K562 (cell line): ENCODE data around the gene UBL7. TPM values are rescaled to one million over a fixed set of nuclear protein-coding genes. Genes with fewer than 3 reads are reported as not detected.

Experiments used
- BCLAF1 ChIP-seq, 2 experiments: fragments of 450-650 bp in 1 of 2; IDR thresholded peaks; 2 replicates each; pipeline ENCODE4 v1.6.1; 2011 to 2017; ENCODE audit warnings: low read depth in 2 of 2, antibody characterized with exemption in 1 of 2, borderline replicate concordance in 1 of 2, low read length in 1 of 2, mild to moderate bottlenecking in 1 of 2, mixed read lengths in 1 of 2; ENCODE audit not compliant: control insufficient read depth in 1 of 2
- C11orf30 ChIP-seq: fragments of 450-650 bp; IDR thresholded peaks from 2 replicates; pipeline ENCODE4 v1.6.1; 2016; ENCODE audit warnings: low read depth, mild to moderate bottlenecking
- CBX1 ChIP-seq: sonication (generic); IDR thresholded peaks from 2 replicates; pipeline ENCODE4 v1.6.1; 2016; ENCODE audit warnings: antibody characterized with exemption, low read depth, mild to moderate bottlenecking
- CHD2 ChIP-seq: IDR thresholded peaks from 2 replicates; pipeline ENCODE4 v1.6.1; 2011; ENCODE audit warnings: low read depth, low read length
- FOXK2 ChIP-seq, 2 experiments: fragments of 450-650 bp; IDR thresholded peaks in 1 of 2; conservative IDR thresholded peaks in 1 of 2; 2 replicates each; pipeline ENCODE4 v1.6.1; 2016; ENCODE audit warnings: low read depth in 2 of 2, mild to moderate bottlenecking in 1 of 2
- PHTF2 ChIP-seq: fragments of 250-450 bp; sonication (Bioruptor Pico); IDR thresholded peaks from 2 replicates; pipeline ENCODE4 v1.5.0; 2021; ENCODE audit warnings: mild to moderate bottlenecking
- PPARD ChIP-seq: fragments of 250-450 bp; sonication (Bioruptor Pico); IDR thresholded peaks from 2 replicates; pipeline ENCODE4 v1.8.0; 2022; ENCODE audit warnings: inconsistent platforms, mild to moderate bottlenecking, moderate library complexity
- SNAPC5 ChIP-seq: fragments of 250-450 bp; sonication (Bioruptor Pico); IDR thresholded peaks from 2 replicates; pipeline ENCODE4 v1.8.0; 2021; ENCODE audit warnings: moderate library complexity, mild to moderate bottlenecking, inconsistent platforms
- SNIP1 ChIP-seq: fragments of 450-650 bp; IDR thresholded peaks from 2 replicates; pipeline ENCODE4 v1.7.1; 2017; ENCODE audit warnings: low read depth, mild to moderate bottlenecking
- ZC3H11A ChIP-seq: IDR thresholded peaks from 2 replicates; pipeline ENCODE4 v1.6.1; 2012; ENCODE audit warnings: low read depth, low read length, improper control_type of control experiment
- ZFX ChIP-seq: sonication (generic); formaldehyde crosslinking; IDR thresholded peaks from 2 replicates; pipeline ENCODE4 v1.8.0; 2022; ENCODE audit warnings: mild to moderate bottlenecking, missing genetic modification reagents, moderate library complexity
- polyA plus RNA-seq, 8 experiments: library from polyadenylated mRNA; depleted of rRNA in 4 of 8; stranded (reverse) in 5 of 8; unstranded in 3 of 8; fragments of >200 nt; fragmentation: Nextera tagmentation in 2 of 8; fragmentation: Illumina TruSeq in 1 of 8; extraction: Ambion mirVana in 2 of 8; extraction: Trizol in 1 of 8; gene quantifications; 2 replicates each; pipeline versions ENCODE4 v1.2.1 to v1.2.3, GENCODE V29; 2011 to 2014; ENCODE audit warnings: inconsistent platforms in 1 of 8, missing spikeins in 1 of 8
- total RNA-seq, 7 experiments: library from RNA; depleted of rRNA in 6 of 7; stranded (reverse); fragments of >200 nt in 6 of 7; fragmentation: Illumina TruSeq in 2 of 7; extraction: Trizol in 2 of 7; gene quantifications; 2 replicates each; pipeline versions ENCODE4 v1.2.1 to v1.2.3, GENCODE V29; 2011 to 2021; ENCODE audit warnings: low replicate concordance in 1 of 7
- TF ChIP-seq, protein P1 (sequence below): sonication (generic); formaldehyde crosslinking; IDR thresholded peaks from 2 replicates; pipeline ENCODE4 v1.9.0; 2022; ENCODE audit warnings: mild to moderate bottlenecking, missing genetic modification reagents
- TF ChIP-seq, protein P2 (sequence below), 2 experiments: fragments of 450-650 bp in 1 of 2; sonication (generic) in 1 of 2; formaldehyde crosslinking in 1 of 2; IDR thresholded peaks; 2 replicates each; pipeline versions ENCODE4 v1.7.1 to v1.9.0; 2016 to 2022; ENCODE audit warnings: inconsistent platforms in 1 of 2, mild to moderate bottlenecking in 1 of 2, missing genetic modification reagents in 1 of 2

UBL7 gene
- total and polyA plus RNA-seq, 9 of the 15 experiments (the other 6 are each of a cell fraction or from before 2014, with no cell fraction given): 19.2 to 63.4 (median 44.9) TPM

GRCh38 chr15:74438721-74439316, 22.1 kb downstream of the UBL7 start (continued):
- TF ChIP-seq BCLAF1 (IDR thresholded peaks at IDR 0.05; ENCODE audit: borderline replicate concordance in 1 of 2, control insufficient read depth in 1 of 2, low read depth in 2 of 2, low read length in 1 of 2) (no peak), SNIP1 (no peak), ZC3H11A (0 out of 2 replicates have a peak, but pooled peaks have one; percentile 71), FOXK2 (conservative IDR thresholded peaks at IDR 0.05 in 1 of 2, IDR thresholded peaks at IDR 0.05 in 1 of 2; ENCODE audit: low read depth in 2 of 2) (no peak), CHD2 (no peak), PHTF2 (CRISPR knock-in tag) (no peak), CBX1 (no peak), PPARD (CRISPR knock-in tag) (no peak), ZFX (CRISPR knock-in tag) (no peak), SNAPC5 (CRISPR knock-in tag) (no peak), C11orf30 (no peak)
- TF ChIP-seq, protein P1, sequence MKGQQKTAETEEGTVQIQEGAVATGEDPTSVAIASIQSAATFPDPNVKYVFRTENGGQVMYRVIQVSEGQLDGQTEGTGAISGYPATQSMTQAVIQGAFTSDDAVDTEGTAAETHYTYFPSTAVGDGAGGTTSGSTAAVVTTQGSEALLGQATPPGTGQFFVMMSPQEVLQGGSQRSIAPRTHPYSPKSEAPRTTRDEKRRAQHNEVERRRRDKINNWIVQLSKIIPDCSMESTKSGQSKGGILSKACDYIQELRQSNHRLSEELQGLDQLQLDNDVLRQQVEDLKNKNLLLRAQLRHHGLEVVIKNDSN: no peak
- TF ChIP-seq, protein P2, sequence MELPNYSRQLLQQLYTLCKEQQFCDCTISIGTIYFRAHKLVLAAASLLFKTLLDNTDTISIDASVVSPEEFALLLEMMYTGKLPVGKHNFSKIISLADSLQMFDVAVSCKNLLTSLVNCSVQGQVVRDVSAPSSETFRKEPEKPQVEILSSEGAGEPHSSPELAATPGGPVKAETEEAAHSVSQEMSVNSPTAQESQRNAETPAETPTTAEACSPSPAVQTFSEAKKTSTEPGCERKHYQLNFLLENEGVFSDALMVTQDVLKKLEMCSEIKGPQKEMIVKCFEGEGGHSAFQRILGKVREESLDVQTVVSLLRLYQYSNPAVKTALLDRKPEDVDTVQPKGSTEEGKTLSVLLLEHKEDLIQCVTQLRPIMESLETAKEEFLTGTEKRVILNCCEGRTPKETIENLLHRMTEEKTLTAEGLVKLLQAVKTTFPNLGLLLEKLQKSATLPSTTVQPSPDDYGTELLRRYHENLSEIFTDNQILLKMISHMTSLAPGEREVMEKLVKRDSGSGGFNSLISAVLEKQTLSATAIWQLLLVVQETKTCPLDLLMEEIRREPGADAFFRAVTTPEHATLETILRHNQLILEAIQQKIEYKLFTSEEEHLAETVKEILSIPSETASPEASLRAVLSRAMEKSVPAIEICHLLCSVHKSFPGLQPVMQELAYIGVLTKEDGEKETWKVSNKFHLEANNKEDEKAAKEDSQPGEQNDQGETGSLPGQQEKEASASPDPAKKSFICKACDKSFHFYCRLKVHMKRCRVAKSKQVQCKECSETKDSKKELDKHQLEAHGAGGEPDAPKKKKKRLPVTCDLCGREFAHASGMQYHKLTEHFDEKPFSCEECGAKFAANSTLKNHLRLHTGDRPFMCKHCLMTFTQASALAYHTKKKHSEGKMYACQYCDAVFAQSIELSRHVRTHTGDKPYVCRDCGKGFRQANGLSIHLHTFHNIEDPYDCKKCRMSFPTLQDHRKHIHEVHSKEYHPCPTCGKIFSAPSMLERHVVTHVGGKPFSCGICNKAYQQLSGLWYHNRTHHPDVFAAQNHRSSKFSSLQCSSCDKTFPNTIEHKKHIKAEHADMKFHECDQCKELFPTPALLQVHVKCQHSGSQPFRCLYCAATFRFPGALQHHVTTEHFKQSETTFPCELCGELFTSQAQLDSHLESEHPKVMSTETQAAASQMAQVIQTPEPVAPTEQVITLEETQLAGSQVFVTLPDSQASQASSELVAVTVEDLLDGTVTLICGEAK (IDR thresholded peaks at IDR 0.05): no peak
- TF ChIP-seq, protein P2 (CRISPR knock-in tag; IDR thresholded peaks at IDR 0.05): no peak
